HEK293T (cell line): ENCODE results near the gene MAGI3.

ENCODE experiments used
- CTCF ChIA-PET: fragments of 350-600 bp; formaldehyde crosslinking; extraction: SDS; loops from one replicate; lab custom pipeline; 2021; ENCODE audit warnings: antibody characterized with exemption, inconsistent platforms; lab: Yijun Ruan, JAX
- POLR2A ChIA-PET: fragments of 350-600 bp; formaldehyde crosslinking; extraction: SDS; loops from one replicate; lab custom pipeline; 2020; ENCODE audit warnings: antibody characterized with exemption, inconsistent platforms; lab: Yijun Ruan, JAX
- DNase-seq: peaks from one replicate; pipeline ENCODE4 v3.0.0; 2012; ENCODE audit warnings: mixed read lengths; ENCODE audit errors: extremely low spot score
- ARNT ChIP-seq: fragments of 450-650 bp; IDR thresholded peaks from 2 replicates; pipeline ENCODE4 v1.6.1; 2017; ENCODE audit warnings: mild to moderate bottlenecking
- BHLHE40 ChIP-seq: fragments of 450-650 bp; IDR thresholded peaks from 2 replicates; pipeline ENCODE4 v1.6.1; 2016; ENCODE audit warnings: mild to moderate bottlenecking, moderate library complexity, borderline replicate concordance
- CTBP1 ChIP-seq: fragments of 450-650 bp; IDR thresholded peaks from 2 replicates; pipeline ENCODE4 v1.6.1; 2016; ENCODE audit warnings: borderline replicate concordance
- ELF4 ChIP-seq: fragments of 450-650 bp; IDR thresholded peaks from 2 replicates; pipeline ENCODE4 v1.6.1; 2017; ENCODE audit warnings: antibody characterized with exemption
- FOXA1 ChIP-seq: fragments of 450-650 bp; IDR thresholded peaks from 2 replicates; pipeline ENCODE4 v1.6.1; 2016; ENCODE audit warnings: mild to moderate bottlenecking
- FOXK2 ChIP-seq: fragments of 450-650 bp; IDR thresholded peaks from 2 replicates; pipeline ENCODE4 v1.6.1; 2016; ENCODE audit warnings: mild to moderate bottlenecking
- FOXM1 ChIP-seq: fragments of 450-650 bp; IDR thresholded peaks from 2 replicates; pipeline ENCODE4 v1.6.1; 2017; ENCODE audit warnings: mild to moderate bottlenecking, borderline replicate concordance
- HDGF ChIP-seq: fragments of 450-650 bp; IDR thresholded peaks from 2 replicates; pipeline ENCODE4 v1.6.1; 2017; ENCODE audit warnings: antibody characterized with exemption, borderline replicate concordance
- L3MBTL2 ChIP-seq: fragments of 450-650 bp; conservative IDR thresholded peaks from 2 replicates; pipeline ENCODE4 v1.6.1; 2016; ENCODE audit warnings: mild to moderate bottlenecking
- LEF1 ChIP-seq: fragments of 450-650 bp; IDR thresholded peaks from 2 replicates; pipeline ENCODE4 v1.6.1; 2017; ENCODE audit warnings: mild to moderate bottlenecking, borderline replicate concordance
- NFRKB ChIP-seq: fragments of 450-650 bp; IDR thresholded peaks from 2 replicates; pipeline ENCODE4 v1.6.1; 2016; ENCODE audit warnings: mild to moderate bottlenecking, moderate library complexity
- PKNOX1 ChIP-seq: fragments of 450-650 bp; IDR thresholded peaks from 2 replicates; pipeline ENCODE4 v1.6.1; 2016
- SP1 ChIP-seq: fragments of 450-650 bp; IDR thresholded peaks from 2 replicates; pipeline ENCODE4 v1.6.1; 2017
- SUZ12 ChIP-seq: fragments of 450-650 bp; IDR thresholded peaks from 2 replicates; pipeline ENCODE4 v1.6.1; 2016; ENCODE audit warnings: mild to moderate bottlenecking
- TARDBP ChIP-seq: fragments of 450-650 bp; IDR thresholded peaks from 2 replicates; pipeline ENCODE4 v1.6.1; 2016
- ZNF384 ChIP-seq: fragments of 450-650 bp; IDR thresholded peaks from 2 replicates; pipeline ENCODE4 v1.6.1; 2016

MAGI3 gene

GRCh38 chr1:113422315-113423068, 32.2 kb downstream of the MAGI3 start:
- ChIA-PET POLR2A (interaction anchor here (0.9 kb wide), 1 partner anchor 31 kb away, joined by 3 read pairs; no protein-coding TSS in a partner anchor), CTCF (no interaction called here)
- TF ChIP-seq ARNT = no peak
- TF ChIP-seq CTBP1 = no peak
- TF ChIP-seq FOXK2 = no peak
- no peak for DNase-seq

- ChIA-PET POLR2A (no interaction called here), CTCF (no interaction called here)
- no peak for DNase-seq
- no peak for TF ChIP-seq FOXM1
- no peak for TF ChIP-seq PKNOX1
These were observed 33.5 kb downstream of the MAGI3 start for GRCh38 chr1:113423826-113424225.

GRCh38 chr1:113429461-113430153, 39.3 kb downstream of the MAGI3 start:
- ChIA-PET CTCF (no interaction called here), POLR2A (no interaction called here)
- DNase-seq = no peak
- TF ChIP-seq FOXK2 (no peak), FOXM1 (no peak)

- CTCF ChIA-PET = no interaction called here
- TF ChIP-seq BHLHE40 (no peak), HDGF (no peak), LEF1 (no peak), ARNT (no peak), FOXA1 (no peak), PKNOX1 (no peak), NFRKB (no peak), L3MBTL2 (no peak), FOXM1 (no peak), ELF4 (no peak), TARDBP (no peak), ZNF384 (no peak), FOXK2 (no peak)
- DNase-seq = no peak
- POLR2A ChIA-PET = no interaction called here
These were observed 42.9 kb downstream of the MAGI3 start for GRCh38 chr1:113433184-113433583.

GRCh38 chr1:113434081-113434873, 44.0 kb downstream of the MAGI3 start:
- ChIA-PET CTCF (no interaction called here), POLR2A (no interaction called here)
- DNase-seq = no peak

GRCh38 chr1:113434874-113435175, 44.5 kb downstream of the MAGI3 start:
- DNase-seq = no peak
- TF ChIP-seq HDGF (no peak), FOXK2 (no peak), SUZ12 (no peak), NFRKB (no peak), L3MBTL2 (no peak)
- CTCF ChIA-PET = no interaction called here
- POLR2A ChIA-PET = no interaction called here

More at GRCh38 chr1:113434081-113434873, 44.0 kb downstream of the MAGI3 start:
- TF ChIP-seq PKNOX1 (no peak), BHLHE40 (no peak), TARDBP (no peak), FOXM1 (no peak), SP1 (no peak), CTBP1 (no peak), FOXK2 (no peak), NFRKB (no peak), ZNF384 (no peak), HDGF (no peak), LEF1 (no peak), ARNT (no peak), ELF4 (no peak), L3MBTL2 (no peak), FOXA1 (no peak), SUZ12 (no peak)
